HCT116 (cell line): Measurements from ENCODE around the gene AP2A1. TPM values are rescaled to one million over a fixed set of nuclear protein-coding genes. Genes with fewer than 3 reads are reported as not detected.

Source experiments
- ATAC-seq: fragments of 200-7000 bp; cut with Tn5 transposase; 2 replicates; pipeline ENCODE4 v1.9.1; 2020; ENCODE audit warnings: mild to moderate bottlenecking, moderate library complexity
- BruUV-seq: library from RNA; stranded (reverse); fragments of 400-500 nt; replicated peaks from 2 replicates; lab custom pipeline; 2021; lab: Mats Ljungman, UMichigan
- CTCF ChIA-PET: fragments of 300-600 bp; sonication (Branson Sonifier 250); formaldehyde crosslinking; loops from one replicate; lab custom pipeline; 2021; ENCODE audit warnings: antibody characterized with exemption; lab: Charles Lee
- POLR2A ChIA-PET: fragments of 300-600, 350-600 bp; sonication (Branson Sonifier 250); formaldehyde crosslinking; loops from one replicate; lab custom pipeline; 2021; ENCODE audit warnings: antibody characterized with exemption; lab: Charles Lee
- RAD21 ChIA-PET, 2 experiments: fragments of 300-600 bp; sonication (Branson Sonifier 250); formaldehyde crosslinking; loops; one replicate each; lab custom pipeline; 2023; ENCODE audit warnings: low total read pairs in 2 of 2; ENCODE audit not compliant: uncharacterized antibody in 2 of 2, unreplicated experiment in 2 of 2, low non-redundant PET in 1 of 2; lab: Charles Lee
- DNase-seq: peaks from one replicate; pipeline ENCODE4 v3.0.0-alpha.2; 2010; ENCODE audit warnings: low read depth, low spot score
- H2AFZ ChIP-seq: fragments of 200-600 bp; shearing (Covaris generic), sonication (generic); 2 replicates; pipeline ENCODE4 v1.6.1; 2017; ENCODE audit warnings: low read depth, mixed run types, mixed read lengths, antibody characterized with exemption, low read length; ENCODE audit not compliant: poor library complexity, severe bottlenecking
- H3K27ac ChIP-seq: 2 replicates; pipeline ENCODE4 v1.5.1; 2012; ENCODE audit warnings: low read depth, low read length
- H3K27me3 ChIP-seq: fragments of 200-600 bp; sonication (generic); 2 replicates; pipeline ENCODE4 v1.6.1; 2016; ENCODE audit warnings: mixed run types, low read length, mixed read lengths; ENCODE audit not compliant: insufficient read depth
- H3K36me3 ChIP-seq, 2 experiments: fragments of 200-500 bp in 1 of 2; fragments of 200-600 bp in 1 of 2; sonication (Bioruptor generic) in 1 of 2; sonication (generic) in 1 of 2; 2 replicates each; pipeline versions ENCODE4 v1.5.1 to v1.6.1; 2014 to 2016; ENCODE audit warnings: low read length in 2 of 2, inconsistent platforms in 1 of 2, mixed read lengths in 1 of 2, mixed run types in 1 of 2; ENCODE audit not compliant: insufficient read depth in 2 of 2, control insufficient read depth in 1 of 2
- H3K4me1 ChIP-seq, 2 experiments: fragments of 200-600 bp in 1 of 2; sonication (generic) in 1 of 2; 2 replicates each; pipeline versions ENCODE4 v1.5.1 to v1.6.1; 2012 to 2017; ENCODE audit warnings: low read length in 2 of 2, inconsistent platforms in 1 of 2, mild to moderate bottlenecking in 1 of 2, mixed read lengths in 1 of 2, mixed run types in 1 of 2, moderate library complexity in 1 of 2; ENCODE audit not compliant: insufficient read depth in 2 of 2, control insufficient read depth in 1 of 2
- H3K4me2 ChIP-seq: fragments of 200-600 bp; sonication (generic); 2 replicates; pipeline ENCODE4 v1.6.1; 2017; ENCODE audit warnings: mixed run types, low read length, mixed read lengths
- H3K4me3 ChIP-seq, 2 experiments: fragments of 200-600 bp in 1 of 2; sonication (generic) in 1 of 2; replicated peaks in 1 of 2; 2 replicates each; pipeline ENCODE4 v1.5.1; 2011 to 2016; ENCODE audit warnings: low read length in 2 of 2, control low read depth in 1 of 2, low read depth in 1 of 2, mild to moderate bottlenecking in 1 of 2, mixed read lengths in 1 of 2, mixed run types in 1 of 2
- H3K79me2 ChIP-seq: fragments of 200-600 bp; sonication (generic); 2 replicates; pipeline ENCODE4 v1.6.1; 2017; ENCODE audit warnings: mild to moderate bottlenecking, mixed run types, low read length, moderate library complexity, mixed read lengths; ENCODE audit not compliant: insufficient read depth
- H3K9ac ChIP-seq: fragments of 200-600 bp; sonication (generic); 2 replicates; pipeline ENCODE4 v1.6.1; 2016; ENCODE audit warnings: low read length, mixed read lengths
- H3K9me2 ChIP-seq: fragments of 200-600 bp; sonication (generic), shearing (Covaris generic); 2 replicates; pipeline ENCODE4 v1.6.1; 2017; ENCODE audit warnings: mixed run types, mild to moderate bottlenecking, moderate library complexity; ENCODE audit not compliant: insufficient read depth
- H3K9me3 ChIP-seq, 2 experiments: fragments of 200-500 bp in 1 of 2; fragments of 200-600 bp in 1 of 2; sonication (Bioruptor generic) in 1 of 2; sonication (generic) in 1 of 2; 2 replicates each; pipeline ENCODE4 v1.6.1; 2014 to 2017; ENCODE audit warnings: low read length in 2 of 2, mixed read lengths in 2 of 2, inconsistent platforms in 1 of 2, low read depth in 1 of 2, mild to moderate bottlenecking in 1 of 2, mixed run types in 1 of 2, moderate library complexity in 1 of 2; ENCODE audit not compliant: control insufficient read depth in 1 of 2, insufficient read depth in 1 of 2
- H4K20me1 ChIP-seq: fragments of 200-600 bp; sonication (generic), shearing (Covaris generic); 2 replicates; pipeline ENCODE4 v1.6.1; 2017; ENCODE audit warnings: mixed run types, mild to moderate bottlenecking, moderate library complexity; ENCODE audit not compliant: insufficient read depth
- ELF1 ChIP-seq: IDR thresholded peaks from 2 replicates; pipeline ENCODE4 v1.6.1; 2012; ENCODE audit warnings: low read depth, borderline replicate concordance
- EZH2phosphoT487 ChIP-seq: fragments of 200-600 bp; IDR thresholded peaks from 2 replicates; pipeline ENCODE4 v1.6.1; 2018; ENCODE audit warnings: antibody characterized with exemption, borderline replicate concordance
- JUND ChIP-seq: IDR thresholded peaks from 2 replicates; pipeline ENCODE4 v1.6.1; 2012
- MAX ChIP-seq: IDR thresholded peaks from 2 replicates; pipeline ENCODE4 v1.6.1; 2012
- SRF ChIP-seq: IDR thresholded peaks from 2 replicates; pipeline ENCODE4 v1.6.1; 2012; ENCODE audit warnings: low read depth
- ZNF274 ChIP-seq: fragments of 200-500 bp; sonication (Bioruptor generic); IDR thresholded peaks from 2 replicates; pipeline ENCODE4 v1.6.1; 2014; ENCODE audit warnings: mild to moderate bottlenecking, low read depth, low read length, inconsistent platforms
- intact Hi-C: fragments of 100-400 bp; cut with micrococcal nuclease; formaldehyde crosslinking; loops from 2 replicates; pipeline ENCODE4 v1.10.0; 2022
- total RNA-seq: library from RNA; stranded (reverse); gene quantifications from one replicate; pipeline ENCODE4 v1.2.1, GENCODE V29; 2021; ENCODE audit not compliant: unreplicated experiment
- TF ChIP-seq, protein P1 (sequence below): IDR thresholded peaks from 2 replicates; pipeline ENCODE4 v1.6.1; 2012; ENCODE audit warnings: low read depth

AP2A1 gene
- total RNA-seq, 1 experiment from 2014 or later = 102 TPM

- intact Hi-C loops = no loop called here
- Histone ChIP-seq H3K9ac (no peak overlapping the region), H3K36me3 (peaks cover 37 to 49% of the 10 kb centered on the region in 2 experiments), H3K79me2 (no peaks in the 10 kb centered on the region), H3K4me1 (no peaks in the 10 kb centered on the region), H3K4me3 (no peak overlapping the region), H2AFZ (no peak overlapping the region), H3K27me3 (no peaks in the 10 kb centered on the region), H4K20me1 (no peaks in the 10 kb centered on the region), H3K9me3 (no peaks in the 10 kb centered on the region), H3K9me2 (no peaks in the 10 kb centered on the region), H3K27ac (no peak overlapping the region), H3K4me2 (no peak overlapping the region)
- RAD21 ChIA-PET = no interaction called here
- DNase-seq (no peak), ATAC-seq (no peak)
- no TSS peak for BruUV-seq
- no peak for TF ChIP-seq ELF1
- TF ChIP-seq JUND = no peak
- TF ChIP-seq SRF = no peak
- no peak for TF ChIP-seq MAX
- TF ChIP-seq, protein P1, sequence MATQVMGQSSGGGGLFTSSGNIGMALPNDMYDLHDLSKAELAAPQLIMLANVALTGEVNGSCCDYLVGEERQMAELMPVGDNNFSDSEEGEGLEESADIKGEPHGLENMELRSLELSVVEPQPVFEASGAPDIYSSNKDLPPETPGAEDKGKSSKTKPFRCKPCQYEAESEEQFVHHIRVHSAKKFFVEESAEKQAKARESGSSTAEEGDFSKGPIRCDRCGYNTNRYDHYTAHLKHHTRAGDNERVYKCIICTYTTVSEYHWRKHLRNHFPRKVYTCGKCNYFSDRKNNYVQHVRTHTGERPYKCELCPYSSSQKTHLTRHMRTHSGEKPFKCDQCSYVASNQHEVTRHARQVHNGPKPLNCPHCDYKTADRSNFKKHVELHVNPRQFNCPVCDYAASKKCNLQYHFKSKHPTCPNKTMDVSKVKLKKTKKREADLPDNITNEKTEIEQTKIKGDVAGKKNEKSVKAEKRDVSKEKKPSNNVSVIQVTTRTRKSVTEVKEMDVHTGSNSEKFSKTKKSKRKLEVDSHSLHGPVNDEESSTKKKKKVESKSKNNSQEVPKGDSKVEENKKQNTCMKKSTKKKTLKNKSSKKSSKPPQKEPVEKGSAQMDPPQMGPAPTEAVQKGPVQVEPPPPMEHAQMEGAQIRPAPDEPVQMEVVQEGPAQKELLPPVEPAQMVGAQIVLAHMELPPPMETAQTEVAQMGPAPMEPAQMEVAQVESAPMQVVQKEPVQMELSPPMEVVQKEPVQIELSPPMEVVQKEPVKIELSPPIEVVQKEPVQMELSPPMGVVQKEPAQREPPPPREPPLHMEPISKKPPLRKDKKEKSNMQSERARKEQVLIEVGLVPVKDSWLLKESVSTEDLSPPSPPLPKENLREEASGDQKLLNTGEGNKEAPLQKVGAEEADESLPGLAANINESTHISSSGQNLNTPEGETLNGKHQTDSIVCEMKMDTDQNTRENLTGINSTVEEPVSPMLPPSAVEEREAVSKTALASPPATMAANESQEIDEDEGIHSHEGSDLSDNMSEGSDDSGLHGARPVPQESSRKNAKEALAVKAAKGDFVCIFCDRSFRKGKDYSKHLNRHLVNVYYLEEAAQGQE = no peak
- no peak for TF ChIP-seq ZNF274
- TF ChIP-seq EZH2phosphoT487 = no peak
- CTCF ChIA-PET = no interaction called here
- POLR2A ChIA-PET = no interaction called here
Measured at GRCh38 chr19:49835562-49835961, 68.8 kb downstream of the AP2A1 start.
